ENCODE measurements around the gene GGPS1. TPM values are rescaled to one million over a fixed set of nuclear protein-coding genes. Genes with fewer than 3 reads are reported as not detected.

Gene GGPS1
- total RNA-seq, 2 experiments from 2014 or later: 21.9 to 30.8 TPM

DNA sequence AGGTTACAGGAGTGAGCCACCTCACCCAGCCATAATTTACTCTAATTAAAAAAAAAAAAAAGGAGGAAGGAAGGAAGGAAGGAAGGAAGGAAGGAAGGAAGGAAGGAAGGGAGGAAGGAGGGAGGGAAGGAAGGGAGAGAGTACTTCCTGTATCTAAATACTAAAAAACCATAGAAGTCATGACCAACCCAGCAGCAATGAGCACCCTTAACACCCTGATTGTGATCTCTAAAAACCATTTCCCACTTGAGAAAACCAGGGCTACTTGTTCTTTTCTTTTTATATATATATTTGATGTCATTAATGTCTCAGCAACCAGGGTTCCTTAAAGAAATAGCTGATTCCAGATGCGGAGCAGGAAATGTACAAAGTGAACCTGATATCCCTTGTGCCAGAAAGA, 31.6 kb upstream of the GGPS1 start:
- H4K20me1 ChIP-seq (ENCODE audit: insufficient read depth, low read length): no peaks in the 10 kb centered on the region; the same call in 1 of the 2 replicates
- CTCF ChIA-PET (ENCODE audit: unreplicated experiment): no interaction called here
- no peak overlapping the region for H3K27ac ChIP-seq (ENCODE audit: low read depth, low read length, poor library complexity, severe bottlenecking)
- H3K9me3 ChIP-seq (ENCODE audit: low read length): peaks cover 10% of the 10 kb centered on the region; the same call in 1 of the 2 replicates
- intact Hi-C loops (cut with micrococcal nuclease; ENCODE audit: unreplicated experiment): no loop called here
- H3K9me2 ChIP-seq (ENCODE audit: insufficient read depth, low read length): no peaks in the 10 kb centered on the region
- no peak for DNase-seq (ENCODE audit: low spot score)
- H3K36me3 ChIP-seq (ENCODE audit: insufficient read depth, low read length): peaks cover 6% of the 10 kb centered on the region; the same call in 1 of the 2 replicates
- H3K4me3 ChIP-seq (ENCODE audit: low read depth, low read length, poor library complexity, severe bottlenecking): no peak overlapping the region
- no peaks in the 10 kb centered on the region for H3K4me1 ChIP-seq (ENCODE audit: insufficient read depth, low read length, poor library complexity, severe bottlenecking)
- TF ChIP-seq, protein P1, sequence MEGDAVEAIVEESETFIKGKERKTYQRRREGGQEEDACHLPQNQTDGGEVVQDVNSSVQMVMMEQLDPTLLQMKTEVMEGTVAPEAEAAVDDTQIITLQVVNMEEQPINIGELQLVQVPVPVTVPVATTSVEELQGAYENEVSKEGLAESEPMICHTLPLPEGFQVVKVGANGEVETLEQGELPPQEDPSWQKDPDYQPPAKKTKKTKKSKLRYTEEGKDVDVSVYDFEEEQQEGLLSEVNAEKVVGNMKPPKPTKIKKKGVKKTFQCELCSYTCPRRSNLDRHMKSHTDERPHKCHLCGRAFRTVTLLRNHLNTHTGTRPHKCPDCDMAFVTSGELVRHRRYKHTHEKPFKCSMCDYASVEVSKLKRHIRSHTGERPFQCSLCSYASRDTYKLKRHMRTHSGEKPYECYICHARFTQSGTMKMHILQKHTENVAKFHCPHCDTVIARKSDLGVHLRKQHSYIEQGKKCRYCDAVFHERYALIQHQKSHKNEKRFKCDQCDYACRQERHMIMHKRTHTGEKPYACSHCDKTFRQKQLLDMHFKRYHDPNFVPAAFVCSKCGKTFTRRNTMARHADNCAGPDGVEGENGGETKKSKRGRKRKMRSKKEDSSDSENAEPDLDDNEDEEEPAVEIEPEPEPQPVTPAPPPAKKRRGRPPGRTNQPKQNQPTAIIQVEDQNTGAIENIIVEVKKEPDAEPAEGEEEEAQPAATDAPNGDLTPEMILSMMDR (conservative IDR thresholded peaks at IDR 0.05; ENCODE audit: low read length): no peak
- TF ChIP-seq EZH2phosphoT487 (IDR thresholded peaks at IDR 0.05; ENCODE audit: borderline replicate concordance, low read depth, low read length): no peak
- H3K4me2 ChIP-seq (ENCODE audit: low read length): no peak overlapping the region
- POLR2A ChIA-PET: interaction anchor here (0.6 to 1.4 kb wide), 2 partner anchors 11 to 18 kb away, joined by 3 read pairs; no protein-coding TSS in a partner anchor
- H2AFZ ChIP-seq (ENCODE audit: low read length): no peak overlapping the region
- no TSS peak for BruUV-seq (replicated peaks)
- peaks cover 88% of the 10 kb centered on the region for H3K79me2 ChIP-seq (ENCODE audit: insufficient read depth, low read depth, low read length)

DNA sequence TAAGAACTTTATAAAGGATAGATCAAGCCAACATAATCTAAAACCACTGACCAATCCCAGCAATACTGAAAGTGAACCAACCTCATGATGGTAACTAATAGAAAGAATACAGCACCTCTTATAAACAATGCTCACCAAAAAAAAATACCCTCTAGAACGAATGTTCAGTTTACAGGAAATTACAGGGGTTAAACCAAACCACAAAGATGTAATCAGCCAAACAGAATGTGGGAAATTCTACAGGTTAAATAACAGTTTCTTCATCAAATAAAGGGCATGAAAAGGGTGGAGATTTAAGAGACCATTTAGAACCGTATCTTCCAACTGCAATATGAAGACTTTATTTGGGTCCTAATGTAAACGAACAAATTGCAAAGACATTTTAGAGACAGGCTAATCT, 30.8 kb upstream of the GGPS1 start:
- TF ChIP-seq, protein P1 (conservative IDR thresholded peaks at IDR 0.05; ENCODE audit: low read length): no peak
- TF ChIP-seq EZH2phosphoT487 (IDR thresholded peaks at IDR 0.05; ENCODE audit: borderline replicate concordance, low read depth, low read length): no peak
- H3K27ac ChIP-seq (ENCODE audit: low read depth, low read length, poor library complexity, severe bottlenecking): no peak overlapping the region
- CTCF ChIA-PET (ENCODE audit: unreplicated experiment): no interaction called here
- H3K36me3 ChIP-seq (ENCODE audit: insufficient read depth, low read length): peaks cover 6% of the 10 kb centered on the region; the same call in 1 of the 2 replicates
- H3K4me1 ChIP-seq (ENCODE audit: insufficient read depth, low read length, poor library complexity, severe bottlenecking): no peaks in the 10 kb centered on the region
- POLR2A ChIA-PET: no interaction called here
- no peak overlapping the region for H3K4me3 ChIP-seq (ENCODE audit: low read depth, low read length, poor library complexity, severe bottlenecking)
- no peak overlapping the region for H2AFZ ChIP-seq (ENCODE audit: low read length)
- intact Hi-C loops (cut with micrococcal nuclease; ENCODE audit: unreplicated experiment): no loop called here
- H3K9me2 ChIP-seq (ENCODE audit: insufficient read depth, low read length): no peaks in the 10 kb centered on the region
- H4K20me1 ChIP-seq (ENCODE audit: insufficient read depth, low read length): no peaks in the 10 kb centered on the region; the same call in 1 of the 2 replicates
- H3K4me2 ChIP-seq (ENCODE audit: low read length): no peak overlapping the region
- H3K79me2 ChIP-seq (ENCODE audit: insufficient read depth, low read depth, low read length): peaks cover 87% of the 10 kb centered on the region
- H3K9me3 ChIP-seq (ENCODE audit: low read length): peaks cover 10% of the 10 kb centered on the region; the same call in 1 of the 2 replicates
- no peak for DNase-seq (ENCODE audit: low spot score)
- BruUV-seq (replicated peaks): no TSS peak

DNA sequence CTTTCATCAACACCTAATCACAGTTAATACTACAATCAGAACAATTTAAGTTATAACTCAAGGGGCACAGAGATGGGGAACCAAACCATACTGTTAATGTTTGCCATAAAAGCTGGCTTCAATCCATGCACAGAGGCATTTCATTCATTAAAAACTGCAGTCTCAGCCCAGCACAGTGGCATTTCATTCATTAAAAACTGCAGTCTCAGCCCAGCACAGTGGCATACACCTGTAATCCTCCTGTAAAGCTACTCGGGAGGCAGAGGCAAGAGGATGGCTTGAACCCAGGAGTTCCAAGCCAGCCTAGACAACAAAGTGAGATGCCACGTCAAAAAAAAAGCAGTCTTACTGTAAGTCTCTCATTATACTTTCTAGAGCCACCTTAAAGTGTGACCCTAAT, 29.6 kb upstream of the GGPS1 start:
- DNase-seq (ENCODE audit: low spot score): no peak
- no peaks in the 10 kb centered on the region for H3K9me2 ChIP-seq (ENCODE audit: insufficient read depth, low read length)
- H3K9me3 ChIP-seq (ENCODE audit: low read length): peaks cover 10% of the 10 kb centered on the region; the same call in 1 of the 2 replicates
- intact Hi-C loops (cut with micrococcal nuclease; ENCODE audit: unreplicated experiment): no loop called here
- H3K27ac ChIP-seq (ENCODE audit: low read depth, low read length, poor library complexity, severe bottlenecking): no peak overlapping the region
- peaks cover 86% of the 10 kb centered on the region for H3K79me2 ChIP-seq (ENCODE audit: insufficient read depth, low read depth, low read length)
- CTCF ChIA-PET (ENCODE audit: unreplicated experiment): no interaction called here
- peaks cover 8% of the 10 kb centered on the region for H3K36me3 ChIP-seq (ENCODE audit: insufficient read depth, low read length)
- TF ChIP-seq EZH2phosphoT487 (IDR thresholded peaks at IDR 0.05; ENCODE audit: borderline replicate concordance, low read depth, low read length): no peak
- TF ChIP-seq, protein P1 (conservative IDR thresholded peaks at IDR 0.05; ENCODE audit: low read length): no peak
- no peaks in the 10 kb centered on the region; the same call in 1 of the 2 replicates for H4K20me1 ChIP-seq (ENCODE audit: insufficient read depth, low read length)
- H3K4me3 ChIP-seq (ENCODE audit: low read depth, low read length, poor library complexity, severe bottlenecking): no peak overlapping the region
- no peaks in the 10 kb centered on the region for H3K4me1 ChIP-seq (ENCODE audit: insufficient read depth, low read length, poor library complexity, severe bottlenecking)
- H2AFZ ChIP-seq (ENCODE audit: low read length): no peak overlapping the region
- no TSS peak for BruUV-seq (replicated peaks)
- POLR2A ChIA-PET: interaction anchor here (1.0 to 1.2 kb wide), 2 partner anchors 9 to 23 kb away, joined by 3 to 5 read pairs; no protein-coding TSS in a partner anchor
- no peak overlapping the region for H3K4me2 ChIP-seq (ENCODE audit: low read length)
